Measurements from ENCODE around the gene ITGB2.

The ITGB2 gene

GRCh38 chr21:44837537-44837936 lies 83.2 kb downstream of the ITGB2 start:
- H3K36me3 ChIP-seq (ENCODE audit: control insufficient read depth, insufficient read depth, low read length), result no peaks in the 10 kb centered on the region
- no peak for DNase-seq
- no peak overlapping the region for H3K4me3 ChIP-seq (ENCODE audit: insufficient read depth, low read depth, low read length, poor library complexity, severe bottlenecking)
- H3K27me3 ChIP-seq (replicated peaks; ENCODE audit: control insufficient read depth, insufficient read depth, low read length, poor library complexity, severe bottlenecking), result no peaks in the 10 kb centered on the region
- H3K27ac ChIP-seq (ENCODE audit: insufficient read depth, low read length, poor library complexity, severe bottlenecking), result no peak overlapping the region
- no peaks in the 10 kb centered on the region for H3K9me3 ChIP-seq (ENCODE audit: control insufficient read depth, low read length)
- no peaks in the 10 kb centered on the region for H3K4me1 ChIP-seq (ENCODE audit: control insufficient read depth, insufficient read depth, low read length, poor library complexity, severe bottlenecking)

DNA sequence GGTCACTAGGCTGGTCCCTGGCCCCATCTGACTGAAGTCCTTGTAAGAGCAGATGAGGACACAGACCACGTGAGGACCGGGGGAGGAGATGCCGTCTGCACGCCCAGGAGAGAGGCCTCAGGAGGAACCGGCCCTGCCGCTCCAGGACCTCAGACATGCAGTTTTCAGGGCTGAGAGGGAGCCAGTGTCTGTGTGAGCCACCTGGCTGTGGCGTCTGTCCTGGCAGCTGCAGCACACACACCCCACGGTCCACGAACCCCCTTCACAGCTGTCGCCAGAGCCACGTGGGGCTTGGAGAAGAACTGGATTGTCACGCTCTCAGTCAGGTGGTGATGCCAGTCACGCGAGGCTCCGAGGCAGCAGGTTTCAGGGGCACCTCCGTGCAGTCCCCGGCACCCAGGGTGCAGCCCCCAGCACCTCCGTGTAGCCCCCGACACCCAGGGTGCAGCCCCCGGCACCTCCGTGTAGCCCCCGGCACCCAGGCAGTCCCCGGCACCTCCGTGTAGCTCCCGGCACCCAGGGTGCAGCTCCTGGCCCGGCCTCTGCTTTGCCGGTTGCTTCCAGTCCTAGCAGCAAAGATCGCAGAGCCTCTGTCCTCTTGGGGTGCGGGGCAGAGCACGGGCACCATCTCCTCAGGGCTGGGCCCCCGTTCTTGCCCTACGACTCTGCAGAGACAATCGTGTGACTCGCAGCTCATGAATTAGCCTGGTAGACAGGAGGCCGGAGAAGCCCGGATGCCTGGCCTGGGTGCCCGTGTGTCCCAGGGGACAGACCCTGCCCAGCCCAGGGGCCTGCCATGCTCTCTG lies 83.8 kb downstream of the ITGB2 start:
- H3K4me3 ChIP-seq (ENCODE audit: insufficient read depth, low read depth, low read length, poor library complexity, severe bottlenecking), result no peak overlapping the region
- H3K36me3 ChIP-seq (ENCODE audit: control insufficient read depth, insufficient read depth, low read length), result no peaks in the 10 kb centered on the region
- no peak overlapping the region for H3K27ac ChIP-seq (ENCODE audit: insufficient read depth, low read length, poor library complexity, severe bottlenecking)
- no peak for DNase-seq
- H3K4me1 ChIP-seq (ENCODE audit: control insufficient read depth, insufficient read depth, low read length, poor library complexity, severe bottlenecking), result no peaks in the 10 kb centered on the region
- no peaks in the 10 kb centered on the region for H3K27me3 ChIP-seq (replicated peaks; ENCODE audit: control insufficient read depth, insufficient read depth, low read length, poor library complexity, severe bottlenecking)
- no peaks in the 10 kb centered on the region for H3K9me3 ChIP-seq (ENCODE audit: control insufficient read depth, low read length)

DNA sequence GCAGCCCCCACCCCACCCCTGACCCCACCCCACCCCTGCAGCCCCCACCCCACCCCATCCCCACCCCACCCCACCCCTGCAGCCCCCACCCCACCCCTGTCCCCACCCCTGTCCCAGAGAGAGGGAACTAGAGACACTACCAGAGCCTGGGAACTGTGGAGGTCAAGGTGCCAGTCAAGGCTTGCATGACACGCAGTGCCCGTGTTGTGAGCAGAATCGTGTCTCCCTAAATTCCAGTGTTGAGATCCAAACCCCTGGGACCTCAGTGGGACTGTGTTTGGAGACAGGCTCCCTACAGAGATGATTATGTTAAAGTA lies 84.4 kb downstream of the ITGB2 start:
- H3K9me3 ChIP-seq (ENCODE audit: control insufficient read depth, low read length), result no peaks in the 10 kb centered on the region
- no peaks in the 10 kb centered on the region for H3K4me1 ChIP-seq (ENCODE audit: control insufficient read depth, insufficient read depth, low read length, poor library complexity, severe bottlenecking)
- H3K36me3 ChIP-seq (ENCODE audit: control insufficient read depth, insufficient read depth, low read length), result no peaks in the 10 kb centered on the region
- no peak overlapping the region for H3K27ac ChIP-seq (ENCODE audit: insufficient read depth, low read length, poor library complexity, severe bottlenecking)
- H3K4me3 ChIP-seq (ENCODE audit: insufficient read depth, low read depth, low read length, poor library complexity, severe bottlenecking), result no peak overlapping the region
- no peaks in the 10 kb centered on the region for H3K27me3 ChIP-seq (replicated peaks; ENCODE audit: control insufficient read depth, insufficient read depth, low read length, poor library complexity, severe bottlenecking)
- DNase-seq, result no peak
